Gastroesophageal sphincter (tissue), 4 donors: Measurements from ENCODE around the gene STEAP1B. TPM values are rescaled to one million over a fixed set of nuclear protein-coding genes. Genes with fewer than 3 reads are reported as not detected.
"Not testable (repeated sequence)": the region's sequence is repeated elsewhere in the genome, so short reads cannot be mapped to it uniquely, and the experiment has no call there.

ENCODE experiments used
- ATAC-seq: fragments of 150-250 bp; one replicate; pipeline ENCODE4 v1.9.1; 2016; ENCODE audit warnings: mild to moderate bottlenecking, moderate library complexity
- H3K27ac ChIP-seq, 4 donors: fragments of 200-600 bp; sonication (generic) in 3 of 4; 1 replicate in 3 of 4; 2 replicates in 1 of 4; pipeline ENCODE4 v1.5.1; 2016 to 2019
- H3K27me3 ChIP-seq: fragments of 200-600 bp; sonication (generic); one replicate; pipeline ENCODE4 v1.5.1; 2019
- H3K36me3 ChIP-seq, 2 donors: fragments of 200-600 bp; sonication (generic); one replicate each; pipeline ENCODE4 v1.5.1; 2019; ENCODE audit warnings: control low read depth in 1 of 2
- H3K4me1 ChIP-seq, 3 donors: fragments of 200-600 bp; sonication (generic); 1 replicate in 2 of 3; 2 replicates in 1 of 3; pipeline ENCODE4 v1.5.1; 2016 to 2019; ENCODE audit warnings: control low read depth in 2 of 3
- H3K4me3 ChIP-seq, 2 donors: fragments of 200-600 bp; sonication (generic); one replicate each; pipeline ENCODE4 v1.5.1; 2019; ENCODE audit warnings: mild to moderate bottlenecking in 1 of 2, moderate library complexity in 1 of 2
- H3K9me3 ChIP-seq, 3 donors: fragments of 200-600 bp; sonication (generic); one replicate each; pipeline ENCODE4 v1.5.1; 2017 to 2019; ENCODE audit warnings: control low read depth in 2 of 3
- EP300 ChIP-seq: sonication (generic); formaldehyde crosslinking; IDR thresholded peaks from one replicate; pipeline ENCODE4 v1.6.1; 2017; ENCODE audit warnings: antibody characterized with exemption, mild to moderate bottlenecking
- POLR2A ChIP-seq, 2 donors: fragments of 450-650 bp; IDR thresholded peaks; one replicate each; pipeline ENCODE4 v1.6.1; 2017; ENCODE audit warnings: antibody characterized with exemption in 2 of 2, mild to moderate bottlenecking in 2 of 2, moderate library complexity in 1 of 2
- POLR2AphosphoS5 ChIP-seq: sonication (generic); formaldehyde crosslinking; IDR thresholded peaks from one replicate; pipeline ENCODE4 v1.6.1; 2017; ENCODE audit warnings: antibody characterized with exemption
- WGBS, 2 donors: methylation state at CpG; one replicate each; pipeline ENCODE4 v1.1.5; 2018; ENCODE audit warnings: low coverage in 1 of 2; 5-methylcytosine and 5-hydroxymethylcytosine counted together
- total RNA-seq, 4 donors: library from RNA; depleted of rRNA; stranded (reverse); fragments of >200 nt; gene quantifications; one replicate each; pipeline ENCODE4 v1.1.0, GENCODE V29; 2016
- TF ChIP-seq, protein P1 (sequence below), 4 experiments: fragments of 200-600 bp in 2 of 4; fragments of 450-650 bp in 2 of 4; sonication (generic) in 1 of 4; IDR thresholded peaks; one replicate each; pipeline ENCODE4 v1.5.1; 2017 to 2019; ENCODE audit warnings: antibody characterized with exemption in 4 of 4, mild to moderate bottlenecking in 2 of 4, moderate library complexity in 2 of 4

The STEAP1B gene
- total RNA-seq, 4 donors from 2014 or later: 0.66 to 2.8 (median 0.67) TPM; not detected in 1

DNA sequence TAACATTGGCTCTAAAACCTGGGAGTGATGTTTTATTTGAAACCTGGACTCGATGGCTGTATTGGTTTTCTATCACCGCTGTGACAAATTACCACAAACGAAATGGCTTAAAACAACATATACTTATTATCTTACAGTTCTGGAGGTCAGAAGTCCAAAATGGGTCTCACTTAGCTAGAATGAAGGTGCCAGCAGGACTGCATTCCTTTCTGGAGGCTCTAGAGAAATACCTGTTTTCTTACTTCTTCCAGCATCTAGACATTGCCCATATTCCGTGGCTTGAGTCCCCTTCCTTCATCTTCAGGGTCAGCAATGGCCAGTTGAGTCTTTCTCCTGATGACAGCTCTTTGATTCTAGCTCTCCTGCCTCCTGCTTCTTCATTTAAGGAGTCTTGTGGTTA is 44.3 kb upstream of the STEAP1B start:
- no peak overlapping the region for H3K4me3 ChIP-seq
- H3K4me1 ChIP-seq: peaks cover 0 to 1% (median 0%) of the 10 kb centered on the region in 3 donors
- ATAC-seq: no peak
- H3K36me3 ChIP-seq: no peaks in the 10 kb centered on the region
- H3K27ac ChIP-seq: no peak overlapping the region
- TF ChIP-seq, protein P1, sequence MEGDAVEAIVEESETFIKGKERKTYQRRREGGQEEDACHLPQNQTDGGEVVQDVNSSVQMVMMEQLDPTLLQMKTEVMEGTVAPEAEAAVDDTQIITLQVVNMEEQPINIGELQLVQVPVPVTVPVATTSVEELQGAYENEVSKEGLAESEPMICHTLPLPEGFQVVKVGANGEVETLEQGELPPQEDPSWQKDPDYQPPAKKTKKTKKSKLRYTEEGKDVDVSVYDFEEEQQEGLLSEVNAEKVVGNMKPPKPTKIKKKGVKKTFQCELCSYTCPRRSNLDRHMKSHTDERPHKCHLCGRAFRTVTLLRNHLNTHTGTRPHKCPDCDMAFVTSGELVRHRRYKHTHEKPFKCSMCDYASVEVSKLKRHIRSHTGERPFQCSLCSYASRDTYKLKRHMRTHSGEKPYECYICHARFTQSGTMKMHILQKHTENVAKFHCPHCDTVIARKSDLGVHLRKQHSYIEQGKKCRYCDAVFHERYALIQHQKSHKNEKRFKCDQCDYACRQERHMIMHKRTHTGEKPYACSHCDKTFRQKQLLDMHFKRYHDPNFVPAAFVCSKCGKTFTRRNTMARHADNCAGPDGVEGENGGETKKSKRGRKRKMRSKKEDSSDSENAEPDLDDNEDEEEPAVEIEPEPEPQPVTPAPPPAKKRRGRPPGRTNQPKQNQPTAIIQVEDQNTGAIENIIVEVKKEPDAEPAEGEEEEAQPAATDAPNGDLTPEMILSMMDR (IDR thresholded peaks at IDR 0.05): no peak
- no peak for TF ChIP-seq POLR2A (IDR thresholded peaks at IDR 0.05)
- TF ChIP-seq POLR2AphosphoS5: no peak
- TF ChIP-seq EP300: no peak
- no peaks in the 10 kb centered on the region for H3K9me3 ChIP-seq
- H3K27me3 ChIP-seq: peaks cover 52% of the 10 kb centered on the region
- WGBS, 2 donors: 76 to 86% methylated on average over 4 of the region's 4 CpGs

DNA sequence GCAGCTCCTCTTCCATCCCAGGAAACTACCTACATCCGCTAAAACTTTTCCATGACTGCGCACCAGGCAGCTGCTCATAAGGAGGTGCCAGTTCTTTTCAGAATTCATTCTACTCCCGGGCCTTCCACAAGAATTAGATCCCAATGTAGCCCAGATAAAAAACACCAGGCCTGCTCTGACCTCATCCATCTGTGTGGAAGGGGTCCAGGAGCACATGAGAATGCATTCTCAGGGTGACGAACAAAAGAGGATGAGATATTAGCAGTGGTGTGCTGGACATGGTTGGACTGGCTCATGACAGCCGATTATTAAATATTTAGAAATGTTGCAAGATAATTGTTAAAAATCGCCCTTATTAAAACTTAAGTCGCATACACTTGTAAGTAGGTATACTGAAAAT is 43.2 kb upstream of the STEAP1B start:
- no peak overlapping the region for H3K4me3 ChIP-seq
- peaks cover 42% of the 10 kb centered on the region for H3K27me3 ChIP-seq
- TF ChIP-seq POLR2A (IDR thresholded peaks at IDR 0.05) (no peak), EP300 (no peak), POLR2AphosphoS5 (no peak)
- TF ChIP-seq, protein P1 (IDR thresholded peaks at IDR 0.05): no peak
- peak; percentile 67 for ATAC-seq
- H3K9me3 ChIP-seq: no peaks in the 10 kb centered on the region
- WGBS, 2 donors: 59 to 67% methylated on average over 7 of the region's 7 CpGs
- no peaks in the 10 kb centered on the region for H3K4me1 ChIP-seq
- H3K27ac ChIP-seq: no peak overlapping the region
- H3K36me3 ChIP-seq: no peaks in the 10 kb centered on the region

DNA sequence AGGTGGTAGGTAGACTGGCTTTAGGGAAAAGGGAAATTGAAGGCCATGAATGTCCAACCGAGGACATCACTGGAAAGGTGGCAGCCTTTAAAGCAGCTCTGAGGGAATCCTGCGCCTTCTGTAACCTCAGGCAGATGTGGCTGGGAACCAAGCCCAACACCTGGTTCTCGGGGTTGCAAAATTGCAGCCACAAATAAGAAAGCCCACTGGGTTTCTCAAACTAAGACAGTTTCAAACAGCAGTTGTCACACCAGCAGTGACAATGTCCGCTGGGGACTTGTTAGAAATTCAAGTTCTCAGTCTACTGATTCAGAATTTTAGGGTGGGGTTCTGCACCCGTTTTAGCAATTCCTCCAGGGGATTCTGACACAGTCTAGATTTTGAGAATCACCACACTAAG is 42.7 kb upstream of the STEAP1B start:
- TF ChIP-seq POLR2AphosphoS5 (no peak), POLR2A (IDR thresholded peaks at IDR 0.05) (no peak), EP300 (no peak)
- TF ChIP-seq, protein P1 (IDR thresholded peaks at IDR 0.05): no peak
- 79 to 83% methylated on average over 3 to 5 of the region's 5 CpGs for WGBS, 2 donors
- H3K36me3 ChIP-seq: no peaks in the 10 kb centered on the region
- no peak overlapping the region for H3K4me3 ChIP-seq
- no peak overlapping the region for H3K27ac ChIP-seq
- H3K27me3 ChIP-seq: peaks cover 37% of the 10 kb centered on the region
- no peaks in the 10 kb centered on the region for H3K9me3 ChIP-seq
- no peak for ATAC-seq
- no peaks in the 10 kb centered on the region for H3K4me1 ChIP-seq

DNA sequence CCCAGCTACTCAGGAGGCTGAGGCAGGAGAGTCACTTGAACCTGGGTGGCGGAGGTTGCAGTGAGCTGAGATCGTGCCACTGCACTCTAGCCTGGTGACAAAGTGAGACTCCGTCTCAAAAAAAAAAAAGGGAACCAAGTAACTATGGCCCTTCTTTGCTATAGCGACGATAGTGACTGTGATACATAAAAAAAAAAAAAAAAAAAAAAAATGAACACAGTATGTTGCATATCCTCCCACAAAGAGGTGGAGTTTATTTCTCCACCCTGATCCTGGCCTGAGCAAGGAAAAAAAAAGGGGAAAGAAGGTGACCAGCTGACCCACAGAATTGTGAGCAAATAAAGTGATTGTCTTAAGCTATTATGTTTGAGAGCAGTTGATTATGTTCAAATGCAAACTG is 42.3 kb upstream of the STEAP1B start:
- no peaks in the 10 kb centered on the region for H3K9me3 ChIP-seq
- no peak overlapping the region for H3K4me3 ChIP-seq
- H3K4me1 ChIP-seq: no peaks in the 10 kb centered on the region
- H3K36me3 ChIP-seq: no peaks in the 10 kb centered on the region
- WGBS, 2 donors: 58 to 89% methylated on average over 2 to 3 of the region's 5 CpGs
- ATAC-seq: no peak
- peaks cover 33% of the 10 kb centered on the region for H3K27me3 ChIP-seq
- TF ChIP-seq EP300 (no peak), POLR2A (IDR thresholded peaks at IDR 0.05) (no peak), POLR2AphosphoS5 (no peak)
- TF ChIP-seq, protein P1 (IDR thresholded peaks at IDR 0.05): no peak
- no peak overlapping the region for H3K27ac ChIP-seq

DNA sequence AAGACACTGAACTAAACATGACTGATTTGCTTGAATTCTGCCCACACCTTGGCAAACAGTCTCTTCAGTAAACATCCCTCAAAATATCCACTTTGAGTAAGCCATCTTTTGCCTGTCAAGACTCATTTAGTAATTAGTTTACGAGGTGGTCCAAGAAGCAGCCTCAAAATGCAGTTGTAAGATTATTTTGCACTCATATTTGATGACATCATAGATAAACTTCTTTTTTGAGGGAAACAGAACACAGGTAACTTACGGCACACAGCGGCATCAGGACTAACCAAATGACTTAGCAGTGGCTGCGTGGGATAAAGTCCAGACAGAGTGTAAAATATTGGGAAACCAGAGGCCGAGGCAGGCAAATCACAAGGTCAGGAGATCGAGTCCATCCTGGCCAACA is 41.8 kb upstream of the STEAP1B start:
- Histone ChIP-seq H3K4me1 (no peaks in the 10 kb centered on the region), H3K27me3 (peaks cover 33% of the 10 kb centered on the region), H3K36me3 (no peaks in the 10 kb centered on the region), H3K27ac (no peak overlapping the region), H3K9me3 (no peaks in the 10 kb centered on the region), H3K4me3 (no peak overlapping the region)
- no peak for ATAC-seq
- TF ChIP-seq POLR2AphosphoS5: no peak
- TF ChIP-seq, protein P1 (IDR thresholded peaks at IDR 0.05): no peak
- TF ChIP-seq EP300: no peak
- TF ChIP-seq POLR2A (IDR thresholded peaks at IDR 0.05): no peak
- 83 to 100% methylated on average over 1 to 3 of the region's 6 CpGs for WGBS, 2 donors

DNA sequence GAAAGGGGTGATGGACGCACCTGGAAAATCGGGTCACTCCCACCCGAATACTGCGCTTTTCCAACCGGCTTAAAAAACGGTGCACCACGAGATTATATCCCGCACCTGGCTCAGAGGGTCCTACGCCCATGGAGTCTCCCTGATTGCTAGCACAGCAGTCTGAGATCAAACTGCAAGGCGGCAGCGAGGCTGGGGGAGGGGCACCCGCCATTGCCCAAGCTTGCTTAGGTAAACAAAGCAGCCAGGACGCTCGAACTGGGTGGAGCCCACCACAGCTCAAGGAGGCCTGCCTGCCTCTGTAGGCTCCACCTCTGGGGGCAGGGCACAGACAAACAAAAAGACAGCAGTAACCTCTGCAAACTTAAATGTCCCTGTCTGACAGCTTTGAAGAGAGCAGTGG is 28.5 kb upstream of the STEAP1B start:
- H3K27me3 ChIP-seq, H3K9me3 ChIP-seq, ATAC-seq, H3K27ac ChIP-seq, H3K36me3 ChIP-seq, H3K4me1 ChIP-seq, H3K4me3 ChIP-seq: not testable (repeated sequence)
- WGBS, 2 donors: no CpG with 5 or more reads among the region's 14 CpGs

DNA sequence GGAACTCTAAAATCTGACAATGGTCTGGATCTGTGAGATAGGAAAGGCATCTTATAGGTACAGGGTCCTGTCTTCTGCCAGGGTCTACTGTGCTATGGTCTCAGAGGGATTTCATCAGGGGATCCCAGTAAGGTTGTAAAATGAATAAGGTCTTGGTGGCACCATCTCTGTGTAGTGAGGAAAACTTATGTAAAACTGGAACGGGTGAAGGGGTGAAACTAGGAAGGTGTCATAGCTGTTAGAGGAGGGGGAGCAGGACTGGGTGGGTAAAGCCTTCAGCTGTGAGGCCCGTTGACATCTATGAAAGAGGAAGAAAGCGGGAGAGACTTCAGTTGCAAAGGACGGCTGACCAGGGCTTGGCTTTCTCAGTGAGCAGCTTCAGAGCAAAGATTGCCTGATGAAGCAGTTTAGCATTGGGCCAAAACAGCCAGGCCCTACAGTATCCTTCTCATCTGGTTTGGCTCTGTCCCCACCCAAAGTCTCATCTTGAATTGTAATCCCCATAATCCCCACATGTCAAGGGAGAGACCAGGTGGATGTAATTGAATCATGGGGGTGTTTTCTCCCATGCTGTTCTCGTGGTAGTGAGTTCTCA is 24.5 kb upstream of the STEAP1B start:
- 53% methylated on average over 5 of the region's 5 CpGs; no CpG with 5 or more reads in 1 of the 2 donors for WGBS, 2 donors
- not testable (repeated sequence) for H3K27me3 ChIP-seq, H3K27ac ChIP-seq, H3K4me3 ChIP-seq, H3K4me1 ChIP-seq, H3K36me3 ChIP-seq, H3K9me3 ChIP-seq, ATAC-seq
